HG03060 (cell line): ENCODE data around the gene C12orf60.

ENCODE experiments used
- ATAC-seq: cut with Tn5 transposase; IDR thresholded peaks from one replicate; pipeline ENCODE4 v1.9.1; 2021; ENCODE audit warnings: low read depth, moderate number of reproducible peaks; ENCODE audit not compliant: unreplicated experiment

C12orf60 gene

GRCh38 chr12:14776236-14776961 is 27.1 kb upstream of the C12orf60 start:
- no peak for ATAC-seq

- ATAC-seq: no peak
These were observed 26.2 kb upstream of the C12orf60 start for GRCh38 chr12:14777271-14777670.

DNA sequence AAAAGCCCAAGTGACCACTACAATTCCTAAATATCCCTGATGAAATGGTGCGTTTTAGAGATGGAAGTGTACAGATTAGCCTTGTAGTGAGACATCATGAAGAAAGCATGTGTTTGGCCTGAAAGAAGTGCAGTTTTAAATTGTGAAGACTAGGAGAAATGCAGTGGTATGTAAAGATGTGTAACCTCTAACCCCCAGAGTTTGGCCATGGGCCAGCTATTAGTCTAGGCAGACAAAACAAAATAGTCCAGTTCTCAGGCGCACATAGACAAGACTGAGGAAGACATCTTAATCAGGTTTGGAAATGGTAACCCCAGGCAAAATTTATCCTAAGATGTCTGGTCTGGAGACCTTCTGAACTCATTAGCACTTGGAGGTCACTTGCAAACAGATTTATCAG is 23.6 kb upstream of the C12orf60 start:
- no peak for ATAC-seq

- no peak for ATAC-seq
These were observed 22.6 kb upstream of the C12orf60 start for GRCh38 chr12:14780859-14781258.

DNA sequence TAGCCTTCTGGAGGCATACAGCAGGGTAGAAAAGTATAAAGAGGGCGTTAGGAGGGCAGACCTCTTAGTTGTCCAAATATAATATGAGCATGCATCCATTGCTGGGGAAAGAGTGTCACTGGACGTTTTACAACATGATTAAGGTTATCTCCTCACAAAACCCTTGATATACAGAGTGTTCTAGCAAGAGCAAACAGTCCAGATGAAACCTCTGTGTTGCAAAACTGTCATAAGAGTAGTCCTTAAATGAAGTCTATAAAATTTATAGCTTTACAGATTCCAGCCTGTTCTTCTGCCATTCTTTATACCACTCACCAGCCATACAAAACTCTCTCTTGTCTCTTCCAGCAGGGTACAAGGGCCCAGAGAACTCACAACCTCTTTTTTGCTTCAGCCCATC is 21.9 kb upstream of the C12orf60 start:
- ATAC-seq: no peak

DNA sequence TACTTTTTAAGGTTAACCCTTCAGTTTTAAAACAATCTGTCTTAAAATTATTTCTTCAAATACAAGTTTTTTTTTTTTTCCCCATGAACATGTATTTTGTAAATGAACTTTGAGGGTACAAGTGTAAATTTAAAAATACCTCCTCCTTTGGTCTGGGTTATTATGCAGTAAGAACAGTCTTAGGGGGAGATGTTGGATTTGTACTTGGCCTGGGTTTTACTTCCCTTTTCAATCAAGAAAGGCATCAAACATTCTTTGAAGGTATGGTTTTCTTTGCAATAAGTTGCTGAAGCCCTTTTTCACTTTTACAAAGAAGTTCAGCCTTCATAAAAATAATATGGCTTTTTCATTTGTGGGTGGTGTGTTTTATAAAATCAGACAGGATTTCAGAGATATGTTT is 20.7 kb upstream of the C12orf60 start:
- no peak for ATAC-seq

GRCh38 chr12:14784471-14784870 is 19.0 kb upstream of the C12orf60 start:
- ATAC-seq: no peak

DNA sequence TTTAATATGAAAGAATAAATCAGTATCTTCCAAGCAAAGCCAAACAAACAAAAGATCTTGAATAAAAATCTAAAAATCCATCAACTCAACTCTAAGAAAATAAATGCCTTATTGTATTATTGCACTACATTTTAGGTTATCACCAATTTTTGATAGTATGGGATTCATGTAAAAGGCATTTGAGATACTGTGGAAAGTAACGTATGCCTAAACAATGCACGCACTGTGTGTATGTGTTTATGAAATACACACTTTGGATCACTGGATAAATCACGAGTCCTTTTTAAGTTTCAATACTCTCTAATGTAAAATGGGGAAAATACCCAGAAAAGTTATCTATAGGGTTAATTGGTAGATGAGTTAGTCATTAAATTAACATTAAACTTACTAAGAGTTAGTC is 17.9 kb upstream of the C12orf60 start:
- no peak for ATAC-seq

DNA sequence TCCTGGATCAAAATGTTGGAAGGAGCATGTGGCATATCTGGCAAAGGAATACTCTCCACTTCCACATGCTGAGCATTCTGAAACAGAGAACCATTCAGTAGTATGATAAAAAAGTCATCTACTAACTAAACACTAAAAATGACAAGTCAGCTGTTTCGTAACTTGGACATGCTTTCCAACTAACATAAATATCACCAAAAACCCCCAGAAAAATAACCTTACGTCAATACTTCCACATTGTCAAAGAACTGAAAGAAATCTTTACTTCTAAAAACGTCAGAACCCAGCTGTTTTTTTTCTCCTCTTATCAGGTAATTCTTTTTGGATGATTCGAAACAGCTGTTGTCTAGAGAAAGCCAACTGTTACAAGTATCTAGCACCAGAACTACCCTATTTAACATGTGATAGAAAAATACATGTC is 8.4 kb upstream of the C12orf60 start:
- ATAC-seq: no peak

DNA sequence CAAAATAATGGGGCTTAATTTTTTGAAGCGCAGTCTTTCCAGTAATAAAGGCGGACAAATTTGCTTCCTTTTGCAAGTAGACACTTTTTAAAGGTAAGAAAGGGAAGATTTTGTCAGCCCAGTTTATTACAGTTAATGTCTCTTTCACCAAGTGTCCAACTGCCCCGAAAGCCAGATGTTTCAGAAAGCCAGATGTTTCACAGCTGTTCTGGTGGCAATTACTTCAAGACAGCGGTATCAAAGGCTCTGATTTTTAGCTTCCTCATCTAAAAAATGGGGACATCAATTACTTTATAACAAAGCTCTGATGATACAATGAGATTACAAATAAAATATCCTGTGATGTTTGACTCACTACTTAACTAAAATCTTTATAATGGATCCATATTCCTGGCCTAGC is 1.2 kb upstream of the C12orf60 start:
- ATAC-seq: no peak

- no peak for ATAC-seq
These were observed 804 bp upstream of the C12orf60 start for GRCh38 chr12:14802721-14803010.

DNA sequence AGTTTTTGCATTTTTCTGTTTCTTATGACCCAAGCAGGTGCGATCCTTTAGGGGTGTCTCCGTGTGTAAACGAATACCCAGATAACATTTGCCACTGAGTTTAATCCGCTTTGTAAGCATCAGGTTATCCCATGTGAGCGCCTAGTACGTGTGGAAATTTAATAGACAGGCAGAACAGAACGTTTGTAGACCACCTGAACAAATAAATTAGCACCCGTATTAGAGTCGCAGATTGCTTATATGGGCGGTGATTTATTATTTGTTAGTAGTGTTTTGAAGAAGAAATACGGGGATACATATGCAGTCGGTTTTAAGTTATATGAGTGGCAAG is 325 bp downstream of the C12orf60 start:
- peak; percentile 4 for ATAC-seq

DNA sequence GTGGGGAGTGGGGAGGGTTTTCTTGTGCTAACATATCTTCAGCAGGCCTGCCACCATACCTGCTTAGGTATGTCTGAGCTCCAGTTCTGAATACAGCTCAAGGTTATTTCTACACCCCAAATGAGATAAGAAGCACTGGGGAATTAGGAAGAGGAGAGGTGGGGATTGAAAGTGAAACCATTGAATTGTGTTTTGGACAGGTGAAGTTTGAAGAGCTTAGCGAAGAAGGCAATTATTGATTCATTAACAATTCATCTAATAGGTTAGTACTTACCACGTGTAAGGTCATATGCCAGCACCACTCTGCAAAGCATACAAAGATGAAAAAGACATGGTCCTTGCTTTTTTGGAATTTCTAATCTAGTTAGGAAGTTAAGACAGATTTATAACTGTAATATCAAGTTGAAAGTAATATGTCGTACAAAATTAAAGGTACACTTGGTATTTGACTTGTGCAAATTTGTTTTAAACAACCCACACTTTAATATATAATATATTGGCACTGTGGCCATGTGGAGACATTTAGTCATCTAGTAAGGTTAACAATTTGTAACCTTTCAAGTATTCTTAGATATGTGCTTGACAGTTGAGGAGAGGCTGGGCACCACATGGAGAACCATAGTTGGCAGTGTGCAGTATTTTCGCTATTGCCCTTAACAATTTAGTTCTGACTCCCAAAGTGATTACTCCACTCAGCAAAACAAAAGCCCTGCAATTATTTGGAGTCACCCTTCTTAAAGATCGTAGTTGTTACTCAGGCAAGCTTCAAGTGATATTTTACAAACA is 6.9 kb downstream of the C12orf60 start:
- no peak for ATAC-seq

GRCh38 chr12:14810953-14811483 is 7.5 kb downstream of the C12orf60 start:
- ATAC-seq: no peak

GRCh38 chr12:14811486-14811885 is 8.0 kb downstream of the C12orf60 start:
- no peak for ATAC-seq

DNA sequence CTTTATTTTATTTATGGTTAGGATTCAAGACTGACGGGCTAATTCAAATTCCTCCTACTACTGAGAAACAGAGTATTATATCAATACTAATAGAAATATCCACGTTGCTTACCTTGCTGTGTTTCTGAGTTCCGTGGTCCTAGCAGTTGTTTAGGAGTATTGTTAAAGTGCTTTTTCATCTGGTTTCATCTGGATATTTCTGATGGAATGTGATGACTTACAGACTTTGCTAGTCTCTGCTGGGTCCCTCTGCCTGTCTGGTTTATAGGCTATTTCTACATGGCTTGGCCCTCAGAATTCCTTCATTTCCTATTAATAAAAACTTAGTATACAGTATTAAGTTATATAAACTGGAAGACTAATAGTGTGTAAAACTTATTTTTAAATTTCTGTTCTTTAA is 10.5 kb downstream of the C12orf60 start, which contains the start of gene SMCO3:
SMCO3 (minus strand) TSS at position 169 of the 400 bp plus-strand sequence. CDS start 7,502 bp downstream, outside the sequence.
- ATAC-seq: no peak

- no peak for ATAC-seq
These were observed 20.7 kb downstream of the C12orf60 start for GRCh38 chr12:14824012-14824634.

DNA sequence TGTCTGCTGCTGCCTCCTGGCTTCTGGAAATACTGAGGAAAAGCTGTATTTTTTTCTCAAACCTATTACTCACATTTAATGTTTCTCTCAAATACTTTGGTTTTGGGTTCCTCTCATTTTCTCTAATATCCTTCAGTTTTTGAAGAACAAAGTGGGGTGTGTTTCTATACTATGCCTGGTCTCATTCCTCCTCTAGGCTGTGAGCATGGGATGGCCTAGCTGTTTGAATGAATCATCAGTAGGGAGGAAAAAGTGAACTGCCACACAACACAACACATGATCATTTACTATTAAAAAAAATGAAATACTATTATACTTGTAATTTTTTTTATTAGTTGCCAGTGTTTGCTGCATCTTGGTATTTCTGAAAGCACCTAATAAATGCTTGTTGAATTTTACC is 21.8 kb downstream of the C12orf60 start:
- no peak for ATAC-seq

DNA sequence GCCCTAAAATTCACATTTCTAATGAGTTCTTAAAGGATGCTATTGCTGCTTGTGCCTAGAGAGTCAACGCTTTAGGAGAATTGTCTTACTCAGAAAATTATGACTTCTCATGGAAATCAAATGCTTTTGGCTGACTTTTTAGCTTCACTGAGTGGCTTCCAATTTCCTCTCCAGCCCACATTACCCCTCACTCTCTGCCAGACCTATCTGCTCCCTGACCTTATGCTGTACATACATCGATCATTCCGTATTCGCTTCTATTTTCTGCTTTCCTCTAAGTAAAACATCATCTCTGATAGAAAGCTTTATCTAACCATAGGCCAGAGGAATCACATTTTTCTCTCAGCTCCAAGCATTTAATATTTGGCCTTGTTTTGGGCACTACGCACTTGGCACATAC is 23.0 kb downstream of the C12orf60 start:
- ATAC-seq: no peak

DNA sequence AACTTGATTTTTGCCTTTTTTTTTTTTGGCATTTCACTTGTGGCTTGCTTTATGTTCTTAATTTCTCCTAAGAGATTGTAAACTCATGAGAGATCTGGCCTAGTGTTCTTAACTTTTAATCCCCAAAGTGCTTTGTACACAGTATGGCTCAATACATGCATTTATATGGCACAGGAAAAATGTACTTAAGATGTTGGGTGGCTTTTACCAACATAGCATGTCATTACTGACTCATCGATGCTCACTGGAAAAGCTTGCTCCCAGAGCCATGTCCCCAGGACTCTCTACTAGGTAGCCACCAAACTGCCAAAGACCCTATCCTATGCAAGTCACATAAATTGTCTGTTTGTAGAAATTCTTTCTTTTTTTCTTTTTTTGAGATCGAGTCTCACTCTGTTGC is 23.6 kb downstream of the C12orf60 start:
- no peak for ATAC-seq

DNA sequence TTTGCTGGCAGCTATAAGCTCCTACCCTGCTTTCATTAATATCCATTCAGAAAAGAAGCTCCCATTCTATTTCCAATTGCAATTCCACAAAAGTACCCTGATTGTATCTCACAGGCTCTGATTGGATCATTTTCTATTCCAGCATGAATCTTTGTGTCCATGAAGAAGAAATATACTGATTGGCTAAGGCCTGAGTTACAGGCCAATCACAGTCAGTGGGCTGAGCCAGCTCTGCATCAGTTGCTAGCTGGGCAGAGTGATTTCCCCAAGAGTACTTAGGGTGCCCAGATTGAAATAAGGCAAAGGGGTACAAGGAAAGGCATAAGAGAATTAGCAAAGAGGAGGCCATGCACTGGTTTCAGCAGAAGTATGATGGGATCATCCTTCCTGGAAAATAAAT is 25.4 kb downstream of the C12orf60 start:
- peak; percentile 56 for ATAC-seq

DNA sequence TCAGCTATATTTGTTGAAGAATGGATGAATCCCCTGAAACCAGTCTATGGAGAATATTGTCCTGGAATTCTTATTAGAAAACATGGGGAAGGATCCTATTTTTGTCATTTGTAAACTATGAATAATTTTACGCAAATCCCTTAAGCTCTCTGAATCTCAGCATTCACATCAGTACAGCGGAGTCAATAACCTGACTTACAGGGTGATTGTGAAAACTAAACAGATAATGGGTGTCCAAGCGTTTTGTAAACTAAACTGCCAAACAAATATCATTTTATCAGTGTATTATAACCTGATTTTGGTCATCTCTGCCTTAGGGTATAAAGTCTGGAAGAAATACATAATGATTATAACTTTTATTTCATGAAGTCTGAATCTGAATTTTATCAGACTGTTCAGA is 29.9 kb downstream of the C12orf60 start:
- ATAC-seq: no peak
